Activated CD8-positive, alpha-beta memory T cell treated with anti-CD3 and anti-CD28 coated beads, Interleukin-2, amount 10 ng/mL, durations not matched to agents 7 days and 5 days (primary cell): ENCODE measurements around the gene CYBRD1. TPM values are rescaled to one million over a fixed set of nuclear protein-coding genes. Genes with fewer than 3 reads are reported as not detected.

Source experiments
- ATAC-seq: fragments of 150-1000 bp; cut with Tn5 transposase; one replicate; pipeline ENCODE4 v1.10.0; 2021; ENCODE audit warnings: moderate library complexity
- CTCF ChIA-PET: fragments of 350-600 bp; sonication (Branson Sonifier 250); formaldehyde crosslinking; loops from one replicate; lab custom pipeline; 2021; ENCODE audit warnings: antibody characterized with exemption; lab: Charles Lee
- DNase-seq: peaks from one replicate; pipeline ENCODE4 v3.0.0-alpha.2; 2020
- H3K27ac Mint-ChIP-seq: one replicate; pipeline ENCODE4 v1.8.0; 2021; ENCODE audit warnings: mild to moderate bottlenecking, mixed read lengths
- H3K27me3 Mint-ChIP-seq: one replicate; pipeline ENCODE4 v1.8.0; 2021; ENCODE audit warnings: mixed read lengths
- H3K36me3 Mint-ChIP-seq: one replicate; pipeline ENCODE4 v1.8.0; 2021; ENCODE audit warnings: mild to moderate bottlenecking, mixed read lengths
- H3K4me1 Mint-ChIP-seq: one replicate; pipeline ENCODE4 v1.8.0; 2021; ENCODE audit warnings: mixed read lengths
- H3K4me3 Mint-ChIP-seq: one replicate; pipeline ENCODE4 v1.8.0; 2021; ENCODE audit warnings: mild to moderate bottlenecking, moderate library complexity, mixed read lengths
- H3K9me3 Mint-ChIP-seq: one replicate; pipeline ENCODE4 v1.8.0; 2022; ENCODE audit warnings: low read depth, mixed read lengths
- total RNA-seq, 2 experiments: library from RNA; stranded (reverse); gene quantifications; one replicate each; pipeline ENCODE4 v1.2.3, GENCODE V29; 2021

Gene CYBRD1
- 1 to 10 TPM in 1 of 2 experiments, under 1 TPM in 1; 0.44 to 4.6 TPM for total RNA-seq

GRCh38 chr2:171522052-171522787, at the start of gene CYBRD1:
Gene CYBRD1 (plus strand): TSS chr2:171522474. CDS start chr2:171522546, 72 bp downstream.
- Mint-ChIP-seq H3K36me3 (no peaks in the 10 kb centered on the region), H3K27ac (no peak within 1 kb of the TSS), H3K9me3 (no peaks in the 10 kb centered on the region), H3K4me3 (peak within 1 kb of the TSS; percentile 73), H3K4me1 (peaks cover 20% of the 10 kb centered on the region), H3K27me3 (peaks cover 65% of the 10 kb centered on the region)
- CTCF ChIA-PET = no interaction called here
- ATAC-seq = peak; percentile 63
- peak; percentile 45 for DNase-seq

- H3K4me3 Mint-ChIP-seq = no peak overlapping the region
- DNase-seq (no peak), ATAC-seq (no peak)
- H3K36me3 Mint-ChIP-seq = peaks cover 33% of the 10 kb centered on the region
- no peak overlapping the region for H3K27ac Mint-ChIP-seq
- no peaks in the 10 kb centered on the region for H3K9me3 Mint-ChIP-seq
- H3K4me1 Mint-ChIP-seq = peaks cover 9% of the 10 kb centered on the region
- H3K27me3 Mint-ChIP-seq = no peaks in the 10 kb centered on the region
- CTCF ChIA-PET = interaction anchor here (0.6 kb wide), 1 partner anchor 229 kb away, joined by 3 read pairs; no protein-coding TSS in a partner anchor
These were observed 46.3 kb upstream of the CYBRD1 start for GRCh38 chr2:171475979-171476378.

- Mint-ChIP-seq H3K4me1 (peaks cover 10% of the 10 kb centered on the region), H3K9me3 (no peaks in the 10 kb centered on the region), H3K4me3 (no peak overlapping the region), H3K27ac (no peak overlapping the region), H3K36me3 (peaks cover 34% of the 10 kb centered on the region), H3K27me3 (no peaks in the 10 kb centered on the region)
- DNase-seq (no peak), ATAC-seq (no peak)
- CTCF ChIA-PET = no interaction called here
These were observed 43.9 kb upstream of the CYBRD1 start for GRCh38 chr2:171478345-171478744.

- Mint-ChIP-seq H3K4me3 (no peak overlapping the region), H3K4me1 (peaks cover 10% of the 10 kb centered on the region)
- no peak for DNase-seq
These were observed 43.0 kb upstream of the CYBRD1 start for GRCh38 chr2:171479154-171479814.

GRCh38 chr2:171480908-171481307, 41.4 kb upstream of the CYBRD1 start:
- H3K27me3 Mint-ChIP-seq = no peaks in the 10 kb centered on the region
- no peak for DNase-seq
- no peak overlapping the region for H3K27ac Mint-ChIP-seq
- H3K36me3 Mint-ChIP-seq = peaks cover 33% of the 10 kb centered on the region
- CTCF ChIA-PET = no interaction called here
- H3K4me1 Mint-ChIP-seq = peaks cover 20% of the 10 kb centered on the region
- no peak overlapping the region for H3K4me3 Mint-ChIP-seq
- no peaks in the 10 kb centered on the region for H3K9me3 Mint-ChIP-seq
- no peak for ATAC-seq

More at GRCh38 chr2:171479154-171479814, 43.0 kb upstream of the CYBRD1 start:
- Mint-ChIP-seq H3K27ac (no peak overlapping the region), H3K9me3 (no peaks in the 10 kb centered on the region), H3K36me3 (peaks cover 29% of the 10 kb centered on the region), H3K27me3 (no peaks in the 10 kb centered on the region)
- no peak for ATAC-seq
- CTCF ChIA-PET = no interaction called here

- Mint-ChIP-seq H3K4me3 (no peak overlapping the region), H3K27me3 (no peaks in the 10 kb centered on the region), H3K4me1 (peaks cover 20% of the 10 kb centered on the region), H3K27ac (no peak overlapping the region), H3K36me3 (peaks cover 36% of the 10 kb centered on the region), H3K9me3 (no peaks in the 10 kb centered on the region)
- CTCF ChIA-PET = no interaction called here
- ATAC-seq (no peak), DNase-seq (no peak)
These were observed 40.0 kb upstream of the CYBRD1 start for GRCh38 chr2:171482308-171482707.

GRCh38 chr2:171482877-171483276, 39.4 kb upstream of the CYBRD1 start:
- Mint-ChIP-seq H3K36me3 (peaks cover 37% of the 10 kb centered on the region), H3K4me1 (peaks cover 20% of the 10 kb centered on the region), H3K27ac (no peak overlapping the region), H3K4me3 (no peak overlapping the region), H3K27me3 (no peaks in the 10 kb centered on the region), H3K9me3 (no peaks in the 10 kb centered on the region)
- DNase-seq = no peak
- CTCF ChIA-PET = no interaction called here
- ATAC-seq = no peak

GRCh38 chr2:171483793-171484192, 38.5 kb upstream of the CYBRD1 start:
- Mint-ChIP-seq H3K36me3 (peaks cover 40% of the 10 kb centered on the region), H3K4me1 (peaks cover 18% of the 10 kb centered on the region), H3K4me3 (no peak overlapping the region), H3K27me3 (no peaks in the 10 kb centered on the region), H3K27ac (no peak overlapping the region), H3K9me3 (peaks cover 3% of the 10 kb centered on the region)
- ATAC-seq (no peak), DNase-seq (no peak)
- CTCF ChIA-PET = no interaction called here

GRCh38 chr2:171485116-171485515, 37.2 kb upstream of the CYBRD1 start:
- H3K27ac Mint-ChIP-seq = no peak overlapping the region
- peaks cover 37% of the 10 kb centered on the region for H3K36me3 Mint-ChIP-seq
- DNase-seq = no peak
- no peak for ATAC-seq
- peaks cover 11% of the 10 kb centered on the region for H3K4me1 Mint-ChIP-seq
- H3K4me3 Mint-ChIP-seq = no peak overlapping the region
- CTCF ChIA-PET = no interaction called here
- H3K27me3 Mint-ChIP-seq = no peaks in the 10 kb centered on the region
- peaks cover 3% of the 10 kb centered on the region for H3K9me3 Mint-ChIP-seq

- no peak for DNase-seq
These were observed 35.1 kb upstream of the CYBRD1 start for GRCh38 chr2:171487201-171487600.

GRCh38 chr2:171487803-171488259, 34.4 kb upstream of the CYBRD1 start:
- CTCF ChIA-PET = no interaction called here
- H3K4me1 Mint-ChIP-seq = peaks cover 9% of the 10 kb centered on the region
- H3K9me3 Mint-ChIP-seq = peaks cover 3% of the 10 kb centered on the region
- no peaks in the 10 kb centered on the region for H3K27me3 Mint-ChIP-seq
- ATAC-seq (no peak), DNase-seq (no peak)
- peaks cover 24% of the 10 kb centered on the region for H3K36me3 Mint-ChIP-seq
- H3K27ac Mint-ChIP-seq = no peak overlapping the region
- H3K4me3 Mint-ChIP-seq = no peak overlapping the region

More at GRCh38 chr2:171487201-171487600, 35.1 kb upstream of the CYBRD1 start:
- Mint-ChIP-seq H3K9me3 (peaks cover 3% of the 10 kb centered on the region), H3K4me3 (no peak overlapping the region), H3K36me3 (peaks cover 24% of the 10 kb centered on the region), H3K27ac (no peak overlapping the region), H3K27me3 (no peaks in the 10 kb centered on the region), H3K4me1 (peaks cover 9% of the 10 kb centered on the region)
- CTCF ChIA-PET = no interaction called here
- ATAC-seq = no peak

GRCh38 chr2:171490577-171490976, 31.7 kb upstream of the CYBRD1 start:
- Mint-ChIP-seq H3K36me3 (peaks cover 11% of the 10 kb centered on the region), H3K27me3 (no peaks in the 10 kb centered on the region), H3K4me3 (no peak overlapping the region), H3K9me3 (peaks cover 3% of the 10 kb centered on the region), H3K27ac (no peak overlapping the region), H3K4me1 (peaks cover 4% of the 10 kb centered on the region)
- DNase-seq = no peak
- no peak for ATAC-seq
- CTCF ChIA-PET = no interaction called here

- ATAC-seq (no peak), DNase-seq (no peak)
- H3K9me3 Mint-ChIP-seq = peaks cover 4% of the 10 kb centered on the region
- no peak overlapping the region for H3K4me3 Mint-ChIP-seq
- H3K27me3 Mint-ChIP-seq = no peaks in the 10 kb centered on the region
- H3K36me3 Mint-ChIP-seq = peaks cover 13% of the 10 kb centered on the region
- H3K27ac Mint-ChIP-seq = no peak overlapping the region
- peaks cover 4% of the 10 kb centered on the region for H3K4me1 Mint-ChIP-seq
- CTCF ChIA-PET = no interaction called here
These were observed 31.0 kb upstream of the CYBRD1 start for GRCh38 chr2:171491292-171491691.

- no peak for DNase-seq
- no peak for ATAC-seq
- Mint-ChIP-seq H3K4me3 (no peak overlapping the region), H3K4me1 (peaks cover 4% of the 10 kb centered on the region), H3K27me3 (no peaks in the 10 kb centered on the region), H3K27ac (no peak overlapping the region), H3K9me3 (peaks cover 8% of the 10 kb centered on the region), H3K36me3 (peaks cover 13% of the 10 kb centered on the region)
- CTCF ChIA-PET = no interaction called here
These were observed 29.6 kb upstream of the CYBRD1 start for GRCh38 chr2:171492664-171493063.
